ENCODE results near the gene PRPF6.

- TF ChIP-seq RAD21 (conservative IDR thresholded peaks at IDR 0.05), result no peak
- TF ChIP-seq CTCF (IDR thresholded peaks at IDR 0.05; ENCODE audit: poor library complexity, severe bottlenecking), result no peak
- no peak for TF ChIP-seq EP300 (conservative IDR thresholded peaks at IDR 0.05; ENCODE audit: poor library complexity, severe bottlenecking)
- no peak for TF ChIP-seq SMC3 (conservative IDR thresholded peaks at IDR 0.05; ENCODE audit: poor library complexity)
- TF ChIP-seq EZH2 (IDR thresholded peaks at IDR 0.05; ENCODE audit: borderline replicate concordance, insufficient read depth, low read length, poor library complexity, severe bottlenecking), result no peak
- TF ChIP-seq MXI1 (conservative IDR thresholded peaks at IDR 0.05; ENCODE audit: poor library complexity, severe bottlenecking), result no peak
Measured at GRCh38 chr20:64030371-64031134, 49.6 kb downstream of the PRPF6 start.
